Prostate gland (tissue), 2 donors: ENCODE measurements around the gene SPATS1. TPM values are rescaled to one million over a fixed set of nuclear protein-coding genes. Genes with fewer than 3 reads are reported as not detected.
"Not testable (repeated sequence)": the region's sequence is repeated elsewhere in the genome, so short reads cannot be mapped to it uniquely, and the experiment has no call there.

Experiments
- DNase-seq: peaks from one replicate; pipeline ENCODE4 v3.0.0-alpha.2; 2019; ENCODE audit warnings: low spot score
- H3K27ac ChIP-seq, 2 donors: fragments of 200-600 bp; sonication (generic); 2 replicates each; pipeline ENCODE4 v1.5.1; 2017 to 2019
- H3K27me3 ChIP-seq: fragments of 200-600 bp; sonication (generic); replicated peaks from 2 replicates; pipeline ENCODE4 v1.5.1; 2019; ENCODE audit not compliant: insufficient read depth
- H3K36me3 ChIP-seq, 2 donors: fragments of 200-600 bp; sonication (generic); 1 replicate in 1 of 2; 2 replicates in 1 of 2; pipeline versions ENCODE4 v1.5.1 to v1.8.1; 2017 to 2019
- H3K4me1 ChIP-seq: fragments of 200-600 bp; sonication (generic); replicated peaks from 2 replicates; pipeline ENCODE4 v1.5.1; 2019
- H3K4me3 ChIP-seq, 2 donors: fragments of 200-600 bp; sonication (generic); 2 replicates each; pipeline ENCODE4 v1.5.1; 2017 to 2019
- H3K9me3 ChIP-seq: fragments of 200-600 bp; sonication (generic); 2 replicates; pipeline ENCODE4 v1.5.1; 2017
- POLR2A ChIP-seq: fragments of 450-650 bp; IDR thresholded peaks from one replicate; pipeline ENCODE4 v1.6.1; 2016; ENCODE audit warnings: antibody characterized with exemption, mild to moderate bottlenecking
- POLR2AphosphoS5 ChIP-seq: sonication (generic); formaldehyde crosslinking; IDR thresholded peaks from one replicate; pipeline ENCODE4 v1.6.1; 2017; ENCODE audit warnings: antibody characterized with exemption
- WGBS: methylation state at CpG from one replicate; pipeline ENCODE4 v1.1.5; 2018; 5-methylcytosine and 5-hydroxymethylcytosine counted together
- intact Hi-C: fragments of 100-400 bp; cut with DNase I; formaldehyde crosslinking; loops from one replicate; pipeline ENCODE4 v1.14.2; 2022
- total RNA-seq, 2 donors: library from RNA; depleted of rRNA; stranded (reverse); fragments of >200 nt; gene quantifications; one replicate each; pipeline ENCODE4 v1.1.0, GENCODE V29; 2016
- TF ChIP-seq, protein P1 (sequence below), 4 experiments: fragments of 200-600 bp in 2 of 4; fragments of 450-650 bp in 2 of 4; sonication (generic) in 2 of 4; IDR thresholded peaks; 1 replicate in 3 of 4; 2 replicates in 1 of 4; pipeline ENCODE4 v1.5.1; 2016 to 2019; ENCODE audit warnings: antibody characterized with exemption in 4 of 4, mild to moderate bottlenecking in 2 of 4, moderate library complexity in 2 of 4

The SPATS1 gene
- total RNA-seq, 2 donors from 2014 or later: 2.0 TPM; not detected in 1

DNA sequence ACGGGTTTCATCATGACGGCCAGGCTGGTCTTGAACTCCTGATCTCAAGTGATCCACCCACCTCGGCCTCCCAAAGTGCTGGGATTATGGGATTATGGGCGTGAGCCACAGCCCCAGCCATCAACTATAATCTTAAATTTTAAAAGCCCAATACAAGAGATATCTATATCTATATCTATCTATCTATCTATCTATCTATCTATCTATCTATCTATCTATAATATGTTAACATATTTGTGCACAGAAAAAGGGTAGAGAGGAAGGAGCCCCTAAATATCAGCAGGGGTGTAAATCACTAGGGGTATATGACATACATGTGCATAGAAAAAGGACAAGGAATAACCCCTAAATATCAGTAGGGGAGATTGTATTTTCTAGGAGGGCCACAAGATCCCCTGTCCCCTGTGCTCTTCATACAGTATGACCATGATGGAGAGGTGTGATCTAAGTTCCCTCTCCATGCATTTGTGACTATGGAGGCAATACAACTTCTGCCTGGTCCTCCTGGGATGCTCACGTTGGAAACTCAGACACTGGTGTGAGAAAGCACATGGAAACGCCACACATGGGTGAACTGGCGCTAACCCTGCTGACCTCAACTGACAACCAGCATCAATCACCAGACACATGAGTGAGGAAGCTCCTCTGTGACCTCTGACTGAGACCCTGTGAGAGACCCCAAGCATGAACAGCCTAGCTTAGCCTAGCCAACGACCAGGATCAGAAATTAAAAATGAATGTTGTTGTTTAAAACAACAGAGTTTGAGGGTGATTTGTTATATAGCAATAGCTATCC, 1.2 kb upstream of the SPATS1 start:
- WGBS: 81% methylated on average over 8 of the region's 8 CpGs
- DNase-seq: no peak
- H3K27me3 ChIP-seq: no peaks in the 10 kb centered on the region
- H3K4me1 ChIP-seq: peaks cover 7% of the 10 kb centered on the region
- no peaks in the 10 kb centered on the region for H3K36me3 ChIP-seq
- TF ChIP-seq POLR2A (no peak), POLR2AphosphoS5 (no peak)
- TF ChIP-seq, protein P1, sequence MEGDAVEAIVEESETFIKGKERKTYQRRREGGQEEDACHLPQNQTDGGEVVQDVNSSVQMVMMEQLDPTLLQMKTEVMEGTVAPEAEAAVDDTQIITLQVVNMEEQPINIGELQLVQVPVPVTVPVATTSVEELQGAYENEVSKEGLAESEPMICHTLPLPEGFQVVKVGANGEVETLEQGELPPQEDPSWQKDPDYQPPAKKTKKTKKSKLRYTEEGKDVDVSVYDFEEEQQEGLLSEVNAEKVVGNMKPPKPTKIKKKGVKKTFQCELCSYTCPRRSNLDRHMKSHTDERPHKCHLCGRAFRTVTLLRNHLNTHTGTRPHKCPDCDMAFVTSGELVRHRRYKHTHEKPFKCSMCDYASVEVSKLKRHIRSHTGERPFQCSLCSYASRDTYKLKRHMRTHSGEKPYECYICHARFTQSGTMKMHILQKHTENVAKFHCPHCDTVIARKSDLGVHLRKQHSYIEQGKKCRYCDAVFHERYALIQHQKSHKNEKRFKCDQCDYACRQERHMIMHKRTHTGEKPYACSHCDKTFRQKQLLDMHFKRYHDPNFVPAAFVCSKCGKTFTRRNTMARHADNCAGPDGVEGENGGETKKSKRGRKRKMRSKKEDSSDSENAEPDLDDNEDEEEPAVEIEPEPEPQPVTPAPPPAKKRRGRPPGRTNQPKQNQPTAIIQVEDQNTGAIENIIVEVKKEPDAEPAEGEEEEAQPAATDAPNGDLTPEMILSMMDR (IDR thresholded peaks at IDR 0.05): no peak
- no peak overlapping the region for H3K4me3 ChIP-seq
- H3K9me3 ChIP-seq: no peaks in the 10 kb centered on the region
- intact Hi-C loops: no loop called here
- H3K27ac ChIP-seq: no peak overlapping the region

DNA sequence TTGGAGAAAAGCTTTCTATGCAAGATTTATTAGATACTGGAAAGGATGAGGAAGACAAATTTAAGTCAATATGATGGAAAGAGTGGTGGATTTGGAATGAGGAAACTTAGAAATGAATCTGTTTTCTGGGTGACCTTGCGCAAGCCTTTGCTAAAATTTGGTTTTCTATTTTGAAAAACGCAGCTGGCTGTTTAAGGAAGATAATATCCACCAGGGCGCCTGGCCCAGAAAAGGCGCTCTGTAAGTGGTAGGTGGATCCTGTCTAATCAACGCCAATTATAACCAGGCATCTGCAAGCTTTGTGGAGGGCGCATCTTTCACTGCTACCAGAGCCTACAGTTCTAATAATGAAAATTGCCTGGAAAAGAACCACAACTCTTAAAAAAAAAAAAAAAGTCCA, 398 bp upstream of the SPATS1 start:
- Histone ChIP-seq H3K4me1 (peaks cover 7% of the 10 kb centered on the region), H3K36me3 (no peaks in the 10 kb centered on the region), H3K9me3 (no peaks in the 10 kb centered on the region), H3K27me3 (no peaks in the 10 kb centered on the region), H3K4me3 (peak overlapping the region in 1 of 2 donors; percentile 13), H3K27ac (no peak overlapping the region)
- 53% methylated on average over 6 of the region's 6 CpGs for WGBS
- TF ChIP-seq POLR2AphosphoS5: no peak
- TF ChIP-seq, protein P1 (IDR thresholded peaks at IDR 0.05): no peak
- TF ChIP-seq POLR2A: no peak
- no peak for DNase-seq
- intact Hi-C loops: no loop called here

DNA sequence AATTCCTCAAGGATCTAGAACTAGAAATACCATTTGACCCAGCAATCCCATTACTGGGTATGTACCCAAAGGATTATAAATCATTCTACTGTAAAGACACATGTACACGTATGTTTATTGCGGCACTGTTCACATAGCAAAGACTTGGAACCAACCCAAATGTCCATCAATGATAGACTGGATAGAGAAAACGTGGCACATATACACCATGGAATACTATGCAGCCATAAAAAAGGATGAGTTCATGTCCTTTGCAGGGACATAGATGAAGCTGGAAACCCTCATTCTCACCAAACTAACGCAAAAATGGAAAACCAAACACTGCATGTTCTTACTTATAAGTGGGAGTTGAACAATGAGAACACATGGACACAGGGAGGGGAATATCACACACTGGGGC, 4.4 kb downstream of the SPATS1 start:
- 80% methylated on average over 4 of the region's 4 CpGs for WGBS

DNA sequence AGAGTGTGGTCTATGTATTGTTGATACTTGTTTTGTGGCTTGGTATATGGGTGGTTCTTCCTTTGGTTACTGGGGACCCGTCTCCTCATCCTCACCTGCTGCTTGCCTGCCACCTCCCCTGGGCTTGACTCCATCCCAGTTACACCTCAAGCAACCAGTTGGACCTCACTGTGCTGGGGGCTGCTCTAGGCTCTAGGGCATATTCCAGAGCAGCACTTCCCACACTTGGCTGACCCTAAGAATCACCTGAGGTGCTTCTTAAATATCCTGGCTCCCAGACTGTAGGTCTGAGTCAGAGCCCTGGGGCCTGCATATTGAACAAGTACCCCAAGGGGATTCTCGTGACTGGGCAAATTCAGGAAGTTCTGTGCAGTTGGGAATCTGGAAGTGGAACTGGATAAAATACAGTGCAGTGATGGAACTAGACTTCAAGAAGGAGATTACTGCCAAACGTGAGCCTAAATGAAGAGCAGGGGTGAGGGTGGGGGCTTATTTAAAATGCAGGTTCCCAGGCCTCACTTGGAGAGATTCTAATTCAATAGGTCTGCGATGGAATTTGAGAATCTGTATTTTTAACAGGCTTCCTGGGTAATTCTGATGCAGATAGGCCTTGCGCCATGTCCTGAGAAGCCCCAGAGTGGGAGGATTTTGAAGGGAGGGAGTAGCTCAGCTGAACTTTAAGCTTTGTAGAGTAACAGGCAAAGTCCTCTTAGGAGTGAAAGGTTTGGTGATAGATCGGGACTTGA, 7.6 kb downstream of the SPATS1 start:
- TF ChIP-seq POLR2AphosphoS5 (no peak), POLR2A (no peak)
- TF ChIP-seq, protein P1 (IDR thresholded peaks at IDR 0.05): no peak
- Histone ChIP-seq H3K27ac (no peak overlapping the region), H3K36me3 (no peaks in the 10 kb centered on the region), H3K27me3 (no peaks in the 10 kb centered on the region), H3K4me1 (no peaks in the 10 kb centered on the region), H3K4me3 (no peak overlapping the region), H3K9me3 (no peaks in the 10 kb centered on the region)
- WGBS: 66% methylated on average over 6 of the region's 6 CpGs
- intact Hi-C loops: no loop called here
- DNase-seq: no peak

More for the DNA sequence above, 4.4 kb downstream of the SPATS1 start:
- H3K4me1 ChIP-seq, H3K27me3 ChIP-seq, H3K27ac ChIP-seq, H3K9me3 ChIP-seq, intact Hi-C loops, DNase-seq, H3K4me3 ChIP-seq, H3K36me3 ChIP-seq: not testable (repeated sequence)

DNA sequence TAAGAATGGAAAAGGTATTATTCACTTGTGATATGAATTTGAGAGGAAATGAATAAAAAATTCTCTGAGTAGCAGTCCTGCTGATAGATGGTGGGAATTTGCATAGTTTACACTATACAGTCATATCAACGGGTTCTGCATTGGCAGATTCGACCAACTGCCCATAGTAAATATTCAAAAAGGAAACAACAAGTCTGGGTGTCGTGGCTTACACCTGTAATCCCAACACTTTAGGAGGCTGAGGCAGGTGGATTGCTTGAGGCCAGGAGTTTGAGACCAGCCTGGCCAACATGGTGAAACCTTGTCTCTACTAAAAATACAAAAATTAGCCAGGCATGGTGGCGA, 8.2 kb downstream of the SPATS1 start:
- H3K36me3 ChIP-seq, H3K4me3 ChIP-seq, H3K9me3 ChIP-seq, H3K27ac ChIP-seq, intact Hi-C loops, H3K27me3 ChIP-seq, DNase-seq, H3K4me1 ChIP-seq: not testable (repeated sequence)
- 79% methylated on average over 4 of the region's 4 CpGs for WGBS
